ENCODE data around the gene CRYBG1.

Gene CRYBG1

GRCh38 chr6:106599440-106599839, 238.9 kb downstream of the CRYBG1 start:
- no peak overlapping the region for H3K4me3 ChIP-seq (replicated peaks; ENCODE audit: insufficient read depth, low read length)
- no peak for TF ChIP-seq POLR2AphosphoS5 (IDR thresholded peaks at IDR 0.05; ENCODE audit: low read depth)
- no peak for TF ChIP-seq REST (IDR thresholded peaks at IDR 0.05; ENCODE audit: insufficient replicate concordance, low read depth)
- TF ChIP-seq GABPA (IDR thresholded peaks at IDR 0.05; ENCODE audit: low read depth): no peak
- no peak for TF ChIP-seq CTCF (IDR thresholded peaks at IDR 0.05; ENCODE audit: insufficient read depth, low read length)
- no peak for TF ChIP-seq SPI1 (IDR thresholded peaks at IDR 0.05; ENCODE audit: borderline replicate concordance, low read depth)
- H3K27me3 ChIP-seq (ENCODE audit: insufficient read depth, poor library complexity, severe bottlenecking): no peaks in the 10 kb centered on the region
- no peak for DNase-seq (ENCODE audit: low read depth in 1 of 2, low spot score in 1 of 2)
- H3K27ac ChIP-seq (replicated peaks): no peak overlapping the region

- TF ChIP-seq POLR2AphosphoS5 (IDR thresholded peaks at IDR 0.05; ENCODE audit: low read depth) (no peak), SPI1 (IDR thresholded peaks at IDR 0.05; ENCODE audit: borderline replicate concordance, low read depth) (no peak), CTCF (IDR thresholded peaks at IDR 0.05; ENCODE audit: insufficient read depth, low read length) (no peak), REST (IDR thresholded peaks at IDR 0.05; ENCODE audit: insufficient replicate concordance, low read depth) (no peak), GABPA (IDR thresholded peaks at IDR 0.05; ENCODE audit: low read depth) (no peak)
- Histone ChIP-seq H3K4me3 (replicated peaks; ENCODE audit: insufficient read depth, low read length) (no peak overlapping the region), H3K27ac (replicated peaks) (no peak overlapping the region), H3K27me3 (ENCODE audit: insufficient read depth, poor library complexity, severe bottlenecking) (no peaks in the 10 kb centered on the region)
- DNase-seq (ENCODE audit: low read depth in 1 of 2, low spot score in 1 of 2): no peak
Observed at GRCh38 chr6:106600329-106600728, 239.8 kb downstream of the CRYBG1 start.

GRCh38 chr6:106608080-106608668, 247.7 kb downstream of the CRYBG1 start:
- no peak for TF ChIP-seq GABPA (IDR thresholded peaks at IDR 0.05; ENCODE audit: low read depth)
- peak; percentile 56 for TF ChIP-seq CTCF (IDR thresholded peaks at IDR 0.05; ENCODE audit: insufficient read depth, low read length)
- no peak for TF ChIP-seq POLR2AphosphoS5 (IDR thresholded peaks at IDR 0.05; ENCODE audit: low read depth)
- no peak for TF ChIP-seq REST (IDR thresholded peaks at IDR 0.05; ENCODE audit: insufficient replicate concordance, low read depth)
- no peak overlapping the region for H3K4me3 ChIP-seq (replicated peaks; ENCODE audit: insufficient read depth, low read length)
- no peaks in the 10 kb centered on the region for H3K27me3 ChIP-seq (ENCODE audit: insufficient read depth, poor library complexity, severe bottlenecking)
- DNase-seq (ENCODE audit: low read depth in 1 of 2, low spot score in 1 of 2): peak; percentile 37 to 70
- no peak overlapping the region for H3K27ac ChIP-seq (replicated peaks)
